Measurements from ENCODE around the gene TNS3.

Gene TNS3

GRCh38 chr7:47580811-47581331, 1.0 kb downstream of the TNS3 start:
- DNase-seq: no peak

GRCh38 chr7:47580175-47580706, 1.7 kb downstream of the TNS3 start:
- DNase-seq: no peak

GRCh38 chr7:47579458-47579857, 2.5 kb downstream of the TNS3 start:
- no peak for DNase-seq

- DNase-seq: no peak
Observed at GRCh38 chr7:47578579-47579270, 3.2 kb downstream of the TNS3 start.

GRCh38 chr7:47577321-47577919, 4.5 kb downstream of the TNS3 start:
- no peak for DNase-seq

GRCh38 chr7:47576866-47577306, 5.0 kb downstream of the TNS3 start:
- DNase-seq: no peak

GRCh38 chr7:47576031-47576865, 5.7 kb downstream of the TNS3 start:
- DNase-seq: no peak

- DNase-seq: no peak
Observed at GRCh38 chr7:47574482-47575329, 7.2 kb downstream of the TNS3 start.

GRCh38 chr7:47573758-47574481, 8.0 kb downstream of the TNS3 start:
- DNase-seq: no peak

- DNase-seq: no peak
Observed at GRCh38 chr7:47572939-47573757, 8.8 kb downstream of the TNS3 start.

GRCh38 chr7:47572094-47572445, 9.8 kb downstream of the TNS3 start:
- no peak for DNase-seq

GRCh38 chr7:47571331-47572093, 10.4 kb downstream of the TNS3 start:
- no peak for DNase-seq

GRCh38 chr7:47570649-47571050, 11.3 kb downstream of the TNS3 start:
- no peak for DNase-seq

- no peak for DNase-seq
Observed at GRCh38 chr7:47568547-47568946, 13.4 kb downstream of the TNS3 start.

GRCh38 chr7:47568056-47568455, 13.9 kb downstream of the TNS3 start:
- DNase-seq: no peak

GRCh38 chr7:47565640-47566250, 16.2 kb downstream of the TNS3 start:
- DNase-seq: no peak

- DNase-seq: no peak
Observed at GRCh38 chr7:47563521-47563920, 18.4 kb downstream of the TNS3 start.

- no peak for DNase-seq
Observed at GRCh38 chr7:47561715-47562446, 20.0 kb downstream of the TNS3 start.
